ENCODE results near the gene AQP1. TPM values are rescaled to one million over a fixed set of nuclear protein-coding genes. Genes with fewer than 3 reads are reported as not detected.

Gene AQP1
- total RNA-seq, 4 donors from 2014 or later = 81.9 to 149 (median 113) TPM

- peaks cover 13 to 18% of the 10 kb centered on the region in 2 donors for H3K4me1 ChIP-seq
- no peak overlapping the region for H3K27ac ChIP-seq
- in situ Hi-C loops (cut with MboI; ENCODE audit: low sequenced_read_pairs in 4 of 4) (no loop called here), intact Hi-C loops (cut with DNase I; ENCODE audit: low total_unique reads) (loop anchor here (10.0 kb wide), 1 partner anchor 129 kb away; no protein-coding TSS in a partner anchor)
- no peak overlapping the region for H3K4me3 ChIP-seq
- H3K27me3 ChIP-seq = peaks cover 0 to under 1% (median 0%) of the 10 kb centered on the region in 3 donors
- DNase-seq (no peak), ATAC-seq (no peak)
- TF ChIP-seq CTCF (IDR thresholded peaks at IDR 0.05 in 4 of 5, conservative IDR thresholded peaks at IDR 0.05 in 1 of 5) = no peak
- no peak for TF ChIP-seq POLR2A (IDR thresholded peaks at IDR 0.05)
- no peaks in the 10 kb centered on the region for H3K36me3 ChIP-seq
- no peaks in the 10 kb centered on the region for H3K9me3 ChIP-seq
These were observed 21.7 kb downstream of the AQP1 start for GRCh38 chr7:30933124-30933974.

- Histone ChIP-seq H3K36me3 (no peaks in the 10 kb centered on the region), H3K4me1 (peaks cover 13 to 18% of the 10 kb centered on the region in 2 donors), H3K4me3 (no peak overlapping the region), H3K27ac (peak overlapping the region in 2 of 4 donors; percentile 32 to 56), H3K9me3 (no peaks in the 10 kb centered on the region), H3K27me3 (peaks cover 0 to 4% (median 0%) of the 10 kb centered on the region in 3 donors)
- DNase-seq (no peak), ATAC-seq (no peak)
- intact Hi-C loops (cut with DNase I; ENCODE audit: low total_unique reads) (loop anchor here (10.0 kb wide), 1 partner anchor 129 kb away; no protein-coding TSS in a partner anchor), in situ Hi-C loops (cut with MboI; ENCODE audit: low sequenced_read_pairs in 4 of 4) (no loop called here)
- TF ChIP-seq POLR2A (IDR thresholded peaks at IDR 0.05) (no peak), CTCF (IDR thresholded peaks at IDR 0.05 in 4 of 5, conservative IDR thresholded peaks at IDR 0.05 in 1 of 5) (no peak)
These were observed 22.6 kb downstream of the AQP1 start for GRCh38 chr7:30934225-30934624.

GRCh38 chr7:30934732-30935568, 23.3 kb downstream of the AQP1 start:
- Histone ChIP-seq H3K36me3 (no peaks in the 10 kb centered on the region), H3K4me1 (peaks cover 13 to 18% of the 10 kb centered on the region in 2 donors), H3K4me3 (no peak overlapping the region), H3K9me3 (no peaks in the 10 kb centered on the region), H3K27me3 (peaks cover 0 to 4% (median 0%) of the 10 kb centered on the region in 3 donors), H3K27ac (peak overlapping the region in 2 of 4 donors; percentile 32 to 56)
- no peak for ATAC-seq
- no peak for DNase-seq
- in situ Hi-C loops (cut with MboI; ENCODE audit: low sequenced_read_pairs in 4 of 4) (no loop called here), intact Hi-C loops (cut with DNase I; ENCODE audit: low total_unique reads) (loop anchor here (10.0 kb wide), 1 partner anchor 130 kb away; no protein-coding TSS in a partner anchor)
- TF ChIP-seq POLR2A (IDR thresholded peaks at IDR 0.05) (no peak), CTCF (IDR thresholded peaks at IDR 0.05 in 4 of 5, conservative IDR thresholded peaks at IDR 0.05 in 1 of 5) (no peak)

- H3K36me3 ChIP-seq = no peaks in the 10 kb centered on the region
- DNase-seq (no peak), ATAC-seq (no peak)
- TF ChIP-seq POLR2A (IDR thresholded peaks at IDR 0.05) (no peak), CTCF (IDR thresholded peaks at IDR 0.05 in 4 of 5, conservative IDR thresholded peaks at IDR 0.05 in 1 of 5) (no peak)
- peaks cover 0 to 4% (median 0%) of the 10 kb centered on the region in 3 donors for H3K27me3 ChIP-seq
- in situ Hi-C loops (cut with MboI; ENCODE audit: low sequenced_read_pairs in 4 of 4) = no loop called here
- intact Hi-C loops (cut with DNase I; ENCODE audit: low total_unique reads) = loop anchor here (10.0 kb wide), 1 partner anchor 131 kb away; no protein-coding TSS in a partner anchor
- no peak overlapping the region for H3K27ac ChIP-seq
- no peaks in the 10 kb centered on the region for H3K9me3 ChIP-seq
- no peak overlapping the region for H3K4me3 ChIP-seq
- peaks cover 13 to 15% of the 10 kb centered on the region in 2 donors for H3K4me1 ChIP-seq
These were observed 23.9 kb downstream of the AQP1 start for GRCh38 chr7:30935569-30935877.

All from gastrocnemius medialis (tissue), 4 donors.